ENCODE results near the gene HSDL2. TPM values are rescaled to one million over a fixed set of nuclear protein-coding genes. Genes with fewer than 3 reads are reported as not detected.
"Not testable (repeated sequence)": the region's sequence is repeated elsewhere in the genome, so short reads cannot be mapped to it uniquely, and the experiment has no call there.

HSDL2 gene
- total and polyA plus RNA-seq, 2 experiments from 2014 or later, result 43.8 to 46.4 TPM

DNA sequence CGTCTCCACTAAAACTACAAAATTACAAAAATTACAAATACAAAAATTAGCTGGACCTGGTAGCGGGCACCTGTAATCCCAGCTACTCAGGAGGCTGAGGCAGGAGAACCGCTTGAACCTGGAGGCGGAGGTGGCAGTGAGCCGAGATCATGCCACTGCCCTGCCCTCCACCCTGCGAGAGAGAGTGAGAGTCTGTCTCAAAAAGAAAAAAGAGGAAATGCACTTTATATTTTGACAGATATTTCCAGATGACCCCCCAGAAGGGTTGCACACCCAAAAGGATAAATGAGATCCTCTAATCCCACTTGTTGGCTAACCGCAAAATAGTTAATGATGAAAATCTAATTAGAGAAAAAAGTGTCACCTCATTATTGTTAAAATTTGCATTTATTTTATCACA, 2.2 kb downstream of the HSDL2 start:
- Histone ChIP-seq H3K4me1 (ENCODE audit: low read depth) (peaks cover 8% of the 10 kb centered on the region), H3K9me3 (ENCODE audit: low read depth) (no peaks in the 10 kb centered on the region), H3K27me3 (no peaks in the 10 kb centered on the region), H3K36me3 (no peaks in the 10 kb centered on the region), H3K4me3 (no peak overlapping the region), H3K27ac (peak overlapping the region; percentile 98)
- TF ChIP-seq CTCF (IDR thresholded peaks at IDR 0.05; ENCODE audit: low read depth, low read length), result no peak
- no peak for DNase-seq (ENCODE audit: low read depth in 1 of 2, low spot score in 1 of 2)

DNA sequence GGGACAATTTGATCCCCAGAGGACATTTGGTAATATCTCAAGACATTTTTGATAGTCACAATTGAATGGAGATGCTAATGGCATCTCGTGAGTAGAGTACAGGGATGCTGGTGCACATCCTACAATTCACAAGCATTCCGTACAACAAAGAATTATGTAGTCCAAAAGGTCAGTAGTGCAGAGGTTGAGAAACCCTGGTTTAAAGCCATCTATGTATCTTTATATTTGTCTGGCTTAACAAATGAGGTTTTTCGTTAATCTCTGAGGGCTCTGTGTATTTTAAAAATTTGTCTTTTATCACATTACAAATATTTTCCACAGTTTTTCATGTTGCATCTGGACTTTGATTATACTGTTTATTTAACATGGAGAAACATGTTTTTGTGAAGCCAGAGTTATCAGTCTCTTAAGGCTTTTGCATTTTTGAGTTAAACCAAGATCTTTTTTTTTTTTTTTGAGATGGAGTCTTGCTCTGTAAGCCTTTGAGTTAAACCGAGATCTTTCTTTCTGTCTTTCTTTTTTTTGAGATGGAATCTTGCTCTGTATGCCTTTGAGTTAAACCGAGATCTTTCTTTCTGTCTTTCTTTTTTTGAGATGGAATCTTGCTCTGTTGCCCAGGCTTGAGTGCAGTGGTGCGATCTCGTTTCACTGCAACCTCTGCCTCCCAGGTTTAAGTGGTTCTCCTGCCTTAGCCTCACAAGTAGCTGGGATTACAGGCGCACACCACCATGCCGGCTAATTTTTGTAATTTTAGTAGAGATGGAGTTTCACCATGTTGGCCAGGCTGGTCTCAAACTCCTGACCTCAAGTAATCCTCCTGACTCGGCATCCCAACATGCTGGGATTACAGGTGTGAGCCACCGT, 2.8 kb downstream of the HSDL2 start:
- DNase-seq (ENCODE audit: low read depth in 1 of 2, low spot score in 1 of 2), result peak in 1 of 2 donors; percentile 19
- peaks cover 8% of the 10 kb centered on the region for H3K4me1 ChIP-seq (ENCODE audit: low read depth)
- no peak overlapping the region for H3K4me3 ChIP-seq
- no peaks in the 10 kb centered on the region for H3K27me3 ChIP-seq
- H3K27ac ChIP-seq, result no peak overlapping the region
- no peak for TF ChIP-seq CTCF (IDR thresholded peaks at IDR 0.05; ENCODE audit: low read depth, low read length)
- H3K36me3 ChIP-seq, result no peaks in the 10 kb centered on the region
- no peaks in the 10 kb centered on the region for H3K9me3 ChIP-seq (ENCODE audit: low read depth)

DNA sequence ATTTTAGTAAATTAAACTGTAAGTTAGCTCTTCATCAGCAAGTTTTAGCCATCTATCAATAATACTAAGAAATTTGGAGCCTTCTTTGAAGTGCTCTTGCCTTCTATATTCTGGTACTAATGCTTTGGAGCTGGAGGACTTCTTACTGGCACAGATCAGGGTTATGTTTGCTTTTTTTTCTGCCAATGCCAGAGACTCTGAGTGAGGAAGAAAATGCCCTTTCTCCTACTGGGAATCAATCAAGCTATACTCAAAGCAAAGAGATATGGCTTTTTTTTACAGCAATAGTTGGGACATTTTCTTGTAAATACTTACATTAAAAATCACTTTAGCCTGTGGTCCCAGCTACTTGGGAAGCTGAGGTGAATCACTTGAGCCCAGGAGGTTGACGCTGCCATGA, 4.3 kb downstream of the HSDL2 start:
- no peak overlapping the region for H3K4me3 ChIP-seq
- peaks cover 8% of the 10 kb centered on the region for H3K4me1 ChIP-seq (ENCODE audit: low read depth)
- H3K27ac ChIP-seq, result no peak overlapping the region
- TF ChIP-seq CTCF (IDR thresholded peaks at IDR 0.05; ENCODE audit: low read depth, low read length), result no peak
- no peaks in the 10 kb centered on the region for H3K36me3 ChIP-seq
- no peak for DNase-seq (ENCODE audit: low read depth in 1 of 2, low spot score in 1 of 2)
- no peaks in the 10 kb centered on the region for H3K27me3 ChIP-seq
- no peaks in the 10 kb centered on the region for H3K9me3 ChIP-seq (ENCODE audit: low read depth)

DNA sequence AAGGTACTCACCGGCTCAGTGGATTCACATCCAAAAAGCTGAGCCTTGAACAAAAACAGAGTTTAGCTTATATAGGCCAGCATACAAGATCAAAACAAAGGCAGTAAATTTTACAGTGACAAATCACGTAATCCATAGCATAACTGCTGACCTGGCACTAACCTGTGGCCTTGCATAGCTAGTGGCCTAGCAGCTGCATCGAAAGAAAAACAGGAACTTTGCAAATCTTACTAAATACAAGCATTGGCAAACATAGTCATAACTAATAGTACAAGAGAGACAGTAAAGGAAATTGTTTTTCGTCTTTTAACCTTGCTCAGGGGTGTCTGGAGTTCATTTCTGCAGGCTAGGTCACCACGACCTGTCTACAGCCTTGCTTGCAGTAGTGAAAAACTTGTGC, 4.8 kb downstream of the HSDL2 start:
- Histone ChIP-seq H3K27ac (peak overlapping the region; percentile 16), H3K9me3 (ENCODE audit: low read depth) (no peaks in the 10 kb centered on the region), H3K4me3 (no peak overlapping the region)

GRCh38 chr9:112387115-112387514, 7.2 kb downstream of the HSDL2 start:
- H3K9me3 ChIP-seq (ENCODE audit: low read depth), result no peaks in the 10 kb centered on the region
- H3K27me3 ChIP-seq, result no peaks in the 10 kb centered on the region
- H3K4me1 ChIP-seq (ENCODE audit: low read depth), result peaks cover 4% of the 10 kb centered on the region
- TF ChIP-seq CTCF (IDR thresholded peaks at IDR 0.05; ENCODE audit: low read depth, low read length), result no peak
- DNase-seq (ENCODE audit: low read depth in 1 of 2, low spot score in 1 of 2), result no peak
- H3K4me3 ChIP-seq, result no peak overlapping the region
- H3K27ac ChIP-seq, result no peak overlapping the region
- H3K36me3 ChIP-seq, result no peaks in the 10 kb centered on the region

More for the DNA sequence above, 4.8 kb downstream of the HSDL2 start:
- peaks cover 8% of the 10 kb centered on the region for H3K4me1 ChIP-seq (ENCODE audit: low read depth)
- H3K27me3 ChIP-seq, result no peaks in the 10 kb centered on the region
- DNase-seq (ENCODE audit: low read depth in 1 of 2, low spot score in 1 of 2), result no peak
- TF ChIP-seq CTCF (IDR thresholded peaks at IDR 0.05; ENCODE audit: low read depth, low read length), result no peak
- no peaks in the 10 kb centered on the region for H3K36me3 ChIP-seq

GRCh38 chr9:112389897-112390296, 10.0 kb downstream of the HSDL2 start:
- not testable (repeated sequence) for H3K27ac ChIP-seq; H3K9me3 ChIP-seq (ENCODE audit: low read depth); H3K4me3 ChIP-seq; H3K36me3 ChIP-seq; DNase-seq (ENCODE audit: low read depth in 1 of 2, low spot score in 1 of 2); H3K27me3 ChIP-seq; H3K4me1 ChIP-seq (ENCODE audit: low read depth)

GRCh38 chr9:112391936-112392560, 12.1 kb downstream of the HSDL2 start:
- not testable (repeated sequence) for H3K36me3 ChIP-seq; H3K27me3 ChIP-seq; H3K4me3 ChIP-seq; DNase-seq (ENCODE audit: low read depth in 1 of 2, low spot score in 1 of 2); H3K27ac ChIP-seq; H3K4me1 ChIP-seq (ENCODE audit: low read depth); H3K9me3 ChIP-seq (ENCODE audit: low read depth)

GRCh38 chr9:112393146-112393545, 13.2 kb downstream of the HSDL2 start:
- H3K27ac ChIP-seq; H3K36me3 ChIP-seq; H3K9me3 ChIP-seq (ENCODE audit: low read depth); H3K27me3 ChIP-seq; H3K4me3 ChIP-seq; DNase-seq (ENCODE audit: low read depth in 1 of 2, low spot score in 1 of 2); H3K4me1 ChIP-seq (ENCODE audit: low read depth): not testable (repeated sequence)
